ENCODE data around the gene CISTR.
"Not testable (repeated sequence)": the region's sequence is repeated elsewhere in the genome, so short reads cannot be mapped to it uniquely, and the experiment has no call there.

CISTR gene

GRCh38 chr12:53751336-53752191 is at the start of gene CISTR:
Gene CISTR, minus strand, starts transcription at chr12:53751979.
- no peak for DNase-seq (ENCODE audit: low spot score)

- DNase-seq (ENCODE audit: low spot score): no peak
Observed at GRCh38 chr12:53798575-53798974, 46.8 kb upstream of the CISTR start.

- DNase-seq (ENCODE audit: low spot score): no peak
Observed at GRCh38 chr12:53795927-53796326, 44.1 kb upstream of the CISTR start.

DNA sequence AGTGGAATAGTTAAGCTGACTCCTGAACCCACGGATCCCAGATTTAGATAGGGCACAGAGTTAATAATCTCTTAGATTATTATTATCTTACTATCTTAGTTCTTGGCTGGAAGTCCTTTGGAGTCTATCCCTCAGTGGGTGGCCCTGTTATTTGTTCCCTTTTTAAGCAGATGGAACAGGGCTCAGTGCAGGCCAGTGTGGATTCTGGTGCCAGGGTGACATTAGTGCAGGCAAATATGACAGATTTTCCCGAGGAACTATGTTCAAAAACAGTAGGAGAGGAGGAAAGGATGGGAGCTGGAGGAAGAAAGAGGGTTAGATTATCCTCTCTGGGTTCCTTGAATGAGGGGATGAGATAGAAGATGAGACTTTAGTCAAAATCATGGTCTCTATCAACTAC is 41.4 kb upstream of the CISTR start:
- DNase-seq (ENCODE audit: low spot score): no peak

DNA sequence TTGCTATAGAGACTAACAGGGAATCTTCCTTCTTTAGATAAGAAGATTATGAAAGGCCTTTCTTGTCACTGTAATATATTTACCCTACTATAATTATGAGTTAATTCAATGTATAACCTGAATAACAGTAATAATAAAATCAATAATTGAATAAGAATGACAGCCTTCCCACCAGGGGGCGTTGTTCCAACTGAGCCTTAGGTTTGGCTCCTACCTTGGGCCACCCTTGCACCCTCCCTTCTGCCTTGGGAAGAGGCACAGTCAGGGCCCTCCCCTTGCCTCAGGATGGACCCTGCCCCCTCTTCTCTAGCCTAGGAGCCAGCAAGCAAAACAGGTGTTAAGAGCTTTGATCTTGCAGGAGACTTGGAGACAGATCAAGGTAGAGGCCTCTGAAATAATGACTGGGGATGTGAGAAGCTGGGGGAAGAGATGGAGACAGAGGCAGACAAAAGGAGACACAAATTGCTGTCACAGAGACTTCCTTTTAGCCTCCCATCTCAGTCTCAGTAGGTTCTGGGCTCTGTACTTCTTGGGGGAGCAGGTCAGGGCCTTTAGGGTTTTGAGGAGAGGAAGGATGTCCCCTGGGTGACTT is 40.1 kb upstream of the CISTR start:
- peak; percentile 34 for DNase-seq (ENCODE audit: low spot score)

GRCh38 chr12:53789570-53789969 is 37.8 kb upstream of the CISTR start:
- DNase-seq (ENCODE audit: low spot score): no peak

- DNase-seq (ENCODE audit: low spot score): no peak
Observed at GRCh38 chr12:53788892-53789291, 37.1 kb upstream of the CISTR start.

GRCh38 chr12:53786411-53786810 is 34.6 kb upstream of the CISTR start:
- DNase-seq (ENCODE audit: low spot score): no peak

DNA sequence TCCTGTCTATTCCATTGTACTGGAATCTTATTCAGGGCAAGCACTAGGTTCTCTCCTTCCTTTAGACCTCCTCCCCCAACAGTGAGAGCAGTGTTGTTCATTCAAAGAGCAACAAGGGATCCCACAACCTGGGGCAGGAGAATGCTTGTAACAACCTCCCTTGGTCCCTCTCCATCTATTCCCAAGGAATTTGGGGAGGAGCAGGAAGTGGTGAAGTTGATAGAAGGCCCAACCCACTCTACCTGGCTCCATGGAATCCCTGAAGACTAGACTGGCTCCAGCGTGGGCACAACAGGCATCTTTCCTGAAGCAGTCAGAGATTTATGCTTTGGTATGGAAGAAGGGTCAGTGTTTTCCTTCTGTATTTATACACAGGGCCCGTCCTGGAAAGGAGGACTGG is 33.4 kb upstream of the CISTR start:
- no peak for DNase-seq (ENCODE audit: low spot score)

DNA sequence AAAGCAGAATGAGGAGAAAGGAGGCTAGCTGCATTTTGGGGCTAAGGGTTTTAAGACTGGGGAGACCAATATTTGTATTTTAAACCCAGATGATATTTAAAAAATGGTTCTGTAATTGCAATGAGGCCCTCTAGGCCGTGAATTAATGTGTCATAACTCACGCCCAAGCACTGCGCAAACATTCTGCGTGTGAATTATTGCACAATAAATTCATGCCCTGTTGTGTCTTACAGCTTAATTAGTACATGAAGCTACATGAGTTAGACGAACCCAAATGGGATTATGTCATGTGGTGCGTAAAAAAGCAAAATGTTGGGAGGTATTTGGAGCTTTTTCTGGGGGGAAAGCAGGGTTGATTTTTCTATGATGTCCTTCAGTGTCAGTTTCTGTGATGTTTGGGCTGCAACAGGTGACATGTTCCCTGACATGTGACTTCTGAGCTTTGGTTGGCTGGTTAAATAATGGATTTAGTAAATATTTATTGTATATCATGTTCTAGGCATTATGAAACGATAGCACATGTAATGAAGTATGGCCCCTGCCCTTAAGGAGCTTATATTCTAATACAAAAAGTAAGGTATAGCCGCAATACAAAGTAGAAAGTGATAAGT is 30.4 kb upstream of the CISTR start:
- no peak for DNase-seq (ENCODE audit: low spot score)

DNA sequence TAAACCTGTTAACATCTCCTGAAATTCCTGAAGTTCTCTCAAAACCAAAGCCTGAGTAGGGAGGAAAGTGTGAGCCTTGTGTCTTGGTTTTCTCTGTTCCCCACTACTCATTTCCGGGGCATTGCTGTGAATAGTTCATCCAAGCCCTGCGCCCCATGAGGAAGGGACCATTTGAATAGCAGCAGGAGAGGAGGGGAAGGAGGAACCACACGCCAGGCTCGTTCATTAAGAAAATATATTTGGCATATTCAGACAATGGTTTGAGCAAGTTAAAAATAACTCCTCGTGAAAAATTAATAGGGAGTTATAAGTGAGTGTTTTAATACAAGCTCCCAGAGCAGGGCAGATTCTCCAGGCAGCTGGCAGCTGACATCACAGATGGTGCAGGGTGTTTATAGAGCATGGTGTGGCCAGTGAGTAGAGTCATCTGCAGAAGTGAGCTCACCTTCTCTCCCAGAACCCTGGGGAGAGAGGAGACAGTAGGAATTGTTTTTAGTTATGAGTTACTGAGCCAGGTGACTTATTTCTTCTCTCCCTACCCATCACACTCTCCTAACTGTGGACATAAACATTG is 29.5 kb upstream of the CISTR start:
- no peak for DNase-seq (ENCODE audit: low spot score)

DNA sequence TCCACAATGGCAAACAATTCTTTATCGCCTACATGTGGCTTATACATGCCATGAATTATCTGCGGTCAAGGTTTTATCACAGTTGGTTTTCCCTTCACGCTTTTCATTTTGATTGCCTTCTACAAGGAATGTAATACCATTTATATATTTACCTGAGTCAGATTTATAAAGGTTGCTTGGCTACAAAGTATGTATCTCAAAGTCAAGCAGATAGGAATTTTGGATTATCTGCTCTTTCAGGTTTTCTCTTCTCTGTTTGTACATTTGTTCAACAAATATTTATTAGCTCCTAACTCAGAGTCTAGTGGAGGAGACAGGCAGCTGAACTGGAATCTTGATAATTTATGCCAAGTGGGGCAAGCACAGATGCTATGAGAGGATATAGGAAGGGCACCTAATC is 28.5 kb upstream of the CISTR start:
- no peak for DNase-seq (ENCODE audit: low spot score)

DNA sequence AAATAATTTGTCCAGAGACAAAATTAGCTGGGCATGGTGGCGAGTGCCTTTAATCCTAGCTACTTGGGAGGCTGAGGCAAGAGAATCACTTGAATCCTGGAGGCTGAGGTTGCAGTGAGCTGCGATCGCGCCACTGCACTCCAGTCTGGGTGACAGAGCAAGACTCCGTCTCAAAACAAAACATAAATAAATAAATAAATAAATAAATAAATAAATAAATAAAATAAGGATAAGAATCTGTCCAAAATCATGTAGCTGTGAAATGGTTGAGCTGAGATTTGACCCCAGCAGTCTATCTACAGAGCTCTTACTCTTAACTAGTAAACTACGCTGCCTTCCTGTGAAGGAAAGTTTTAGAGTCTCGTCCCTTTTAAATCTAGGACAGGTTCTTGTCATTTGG is 27.9 kb upstream of the CISTR start:
- not testable (repeated sequence) for DNase-seq (ENCODE audit: low spot score)

- no peak for DNase-seq (ENCODE audit: low spot score)
Observed at GRCh38 chr12:53777936-53778644, 26.3 kb upstream of the CISTR start.

GRCh38 chr12:53777412-53777811 is 25.6 kb upstream of the CISTR start:
- DNase-seq (ENCODE audit: low spot score): no peak

GRCh38 chr12:53776872-53777271 is 25.1 kb upstream of the CISTR start:
- DNase-seq (ENCODE audit: low spot score): no peak

GRCh38 chr12:53775478-53776145 is 23.8 kb upstream of the CISTR start:
- DNase-seq (ENCODE audit: low spot score): no peak

GRCh38 chr12:53770281-53770680 is 18.5 kb upstream of the CISTR start:
- DNase-seq (ENCODE audit: low spot score): no peak

GRCh38 chr12:53768976-53769375 is 17.2 kb upstream of the CISTR start:
- DNase-seq (ENCODE audit: low spot score): no peak

- DNase-seq (ENCODE audit: low spot score): no peak
Observed at GRCh38 chr12:53766881-53767280, 15.1 kb upstream of the CISTR start.

GRCh38 chr12:53765891-53766290 is 14.1 kb upstream of the CISTR start:
- no peak for DNase-seq (ENCODE audit: low spot score)

- DNase-seq (ENCODE audit: low spot score): no peak
Observed at GRCh38 chr12:53764615-53765014, 12.8 kb upstream of the CISTR start.

Measured in hematopoietic multipotent progenitor cell treated with erythropoietin and hydrocortisone succinate and interleukin-3 and kit ligand, for 15 days (in vitro differentiated cells).